HepG2 (cell line): ENCODE measurements around the gene DYNLT2B. TPM values are rescaled to one million over a fixed set of nuclear protein-coding genes. Genes with fewer than 3 reads are reported as not detected.

Experiments used
- ATAC-seq: fragments of 200-7000 bp; cut with Tn5 transposase; 3 replicates; pipeline ENCODE4 v1.9.1; 2020; ENCODE audit warnings: mild to moderate bottlenecking, moderate library complexity
- BruUV-seq: library from RNA; stranded (reverse); fragments of 400-500 nt; replicated peaks from 2 replicates; lab custom pipeline; 2021; lab: Mats Ljungman, UMichigan
- CTCF ChIA-PET: fragments of 300-600 bp; formaldehyde crosslinking; extraction: SDS; loops from one replicate; lab custom pipeline; 2021; ENCODE audit warnings: low total read pairs, inconsistent platforms, low intra/inter-chr PET ratio; lab: Yijun Ruan, JAX
- POLR2A ChIA-PET: fragments of 350-600 bp; sonication (Branson Sonifier 250); formaldehyde crosslinking; loops from one replicate; lab custom pipeline; 2020; ENCODE audit warnings: antibody characterized with exemption, inconsistent platforms; lab: Yijun Ruan, JAX
- DNase-seq: peaks from one replicate; pipeline ENCODE4 v3.0.0-alpha.2; 2015; ENCODE audit warnings: low spot score
- FAIRE-seq: peaks from 3 replicates; lab custom pipeline; 2011; peaks lifted over from hg19 to GRCh38; lab: Jason Lieb, UNC
- H2AFZ ChIP-seq: one replicate; pipeline ENCODE4 v1.6.1; 2011; ENCODE audit warnings: low read length, inconsistent platforms
- H3K27ac ChIP-seq: fragments of 300-600 bp; 3 replicates; pipeline ENCODE4 v1.8.0; 2011; ENCODE audit warnings: mixed run types, mild to moderate bottlenecking, mixed read lengths, low read length, inconsistent platforms; ENCODE audit not compliant: insufficient read depth; ENCODE audit errors: extremely low read length
- H3K27me3 ChIP-seq, 2 experiments: fragments of 200-600 bp in 1 of 2; 2 replicates in 1 of 2; 3 replicates in 1 of 2; pipeline versions ENCODE4 v1.6.0 to v1.8.0; 2011; ENCODE audit warnings: low read length in 2 of 2, mild to moderate bottlenecking in 2 of 2, moderate library complexity in 2 of 2, inconsistent platforms in 1 of 2; ENCODE audit not compliant: insufficient read depth in 2 of 2, control insufficient read depth in 1 of 2
- H3K36me3 ChIP-seq, 2 experiments: fragments of 200-600 bp in 1 of 2; replicated peaks in 1 of 2; 2 replicates in 1 of 2; 3 replicates in 1 of 2; pipeline versions ENCODE4 v1.5.1 to v1.8.0; 2011; ENCODE audit warnings: low read length in 2 of 2, inconsistent platforms in 1 of 2; ENCODE audit not compliant: insufficient read depth in 2 of 2, control insufficient read depth in 1 of 2
- H3K4me1 ChIP-seq: 2 replicates; pipeline ENCODE4 v1.5.1; 2012; ENCODE audit warnings: low read length, inconsistent platforms; ENCODE audit not compliant: insufficient read depth
- H3K4me2 ChIP-seq: 2 replicates; pipeline ENCODE4 v1.6.0; 2011; ENCODE audit warnings: low read depth, low read length, inconsistent platforms
- H3K4me3 ChIP-seq, 3 experiments: fragments of 200-600 bp in 1 of 3; sonication (generic), shearing (Covaris generic) in 1 of 3; replicated peaks in 1 of 3; 2 replicates each; pipeline ENCODE4 v1.5.1; 2011 to 2016; ENCODE audit warnings: low read length in 3 of 3, inconsistent platforms in 2 of 3, low read depth in 2 of 3, mild to moderate bottlenecking in 2 of 3, control low read depth in 1 of 3, mixed read lengths in 1 of 3; ENCODE audit not compliant: insufficient read depth in 1 of 3
- H3K79me2 ChIP-seq: one replicate; pipeline ENCODE4 v1.6.1; 2011; ENCODE audit warnings: low read length, inconsistent platforms; ENCODE audit not compliant: insufficient read depth
- H3K9ac ChIP-seq: 2 replicates; pipeline ENCODE4 v1.6.0; 2011; ENCODE audit warnings: mild to moderate bottlenecking, low read depth, low read length, inconsistent platforms; ENCODE audit not compliant: insufficient read depth
- H3K9me3 ChIP-seq: 2 replicates; pipeline ENCODE4 v1.5.1; 2012; ENCODE audit warnings: mild to moderate bottlenecking, low read length
- H4K20me1 ChIP-seq: 2 replicates; pipeline ENCODE4 v1.6.0; 2011; ENCODE audit warnings: inconsistent platforms, mild to moderate bottlenecking, low read length, moderate library complexity; ENCODE audit not compliant: insufficient read depth
- AGO2 ChIP-seq: fragments of 200-400 bp; formaldehyde crosslinking; optimal IDR thresholded peaks from 2 replicates; pipeline ENCODE3; 2017; ENCODE audit warnings: mild to moderate bottlenecking, low read depth, low read length, moderate library complexity
- PLRG1 ChIP-seq: fragments of 450-650 bp; conservative IDR thresholded peaks from 2 replicates; pipeline ENCODE4 v1.6.1; 2016
- SOX5 ChIP-seq: IDR thresholded peaks from 2 replicates; pipeline ENCODE4 v1.6.1; 2016; ENCODE audit warnings: borderline replicate concordance
- ZBTB33 ChIP-seq: sonication (generic); formaldehyde crosslinking; IDR thresholded peaks from 2 replicates; pipeline ENCODE4 v1.4.0; 2020; ENCODE audit warnings: missing genetic modification reagents
- ZIK1 ChIP-seq: sonication (generic); formaldehyde crosslinking; IDR thresholded peaks from 2 replicates; pipeline ENCODE4 v1.5.0; 2020; ENCODE audit warnings: mild to moderate bottlenecking, low read depth, missing genetic modification reagents, borderline replicate concordance
- ZNF574 ChIP-seq: sonication (generic); formaldehyde crosslinking; IDR thresholded peaks from 2 replicates; pipeline ENCODE4 v1.4.0; 2020; ENCODE audit warnings: missing genetic modification reagents
- WGBS: methylation state at CpG from one replicate; pipeline ENCODE4 v1.1.6; 2017; ENCODE audit warnings: low lambda C conversion rate; 5-methylcytosine and 5-hydroxymethylcytosine counted together
- in situ Hi-C: cut with HindIII; loops from 2 replicates; pipeline ENCODE4 v1.10.0; 2017; ENCODE audit warnings: low pct_unique_long_range_greater_than_20kb; ENCODE audit not compliant: extremely low pct_ligation_motif_present
- intact Hi-C: fragments of 100-400 bp; cut with micrococcal nuclease; formaldehyde crosslinking; loops from one replicate; pipeline ENCODE4 v1.10.0; 2022; ENCODE audit not compliant: unreplicated experiment
- polyA plus RNA-seq, 8 experiments: library from polyadenylated mRNA; depleted of rRNA in 3 of 8; stranded (reverse) in 7 of 8; unstranded in 1 of 8; fragments of >200 nt; fragmentation: Illumina TruSeq in 4 of 8; extraction: Trizol in 4 of 8; gene quantifications; 2 replicates each; pipeline versions ENCODE4 v1.2.1 to v1.2.3, GENCODE V29; 2011 to 2016; ENCODE audit warnings: low read depth in 4 of 8, missing spikeins in 1 of 8, mixed read lengths in 1 of 8; ENCODE audit not compliant: insufficient read depth in 1 of 8
- total RNA-seq, 5 experiments: library from RNA; depleted of rRNA; stranded (reverse); fragments of >200 nt; fragmentation: Illumina TruSeq; extraction: Trizol; gene quantifications; 2 replicates each; pipeline ENCODE4 v1.2.3, GENCODE V29; 2016; ENCODE audit warnings: low read depth in 1 of 5

DYNLT2B gene
- total and polyA plus RNA-seq, 2 of the 13 experiments (the other 11 are each of a cell fraction or from before 2014, with no cell fraction given), result 4.0 to 7.0 TPM

- peaks cover 9% of the 10 kb centered on the region for H3K4me1 ChIP-seq
- H3K79me2 ChIP-seq, result peaks cover 42% of the 10 kb centered on the region
- FAIRE-seq, result no peak
- H3K4me2 ChIP-seq, result no peak overlapping the region
- H3K4me3 ChIP-seq, result no peak overlapping the region
- CTCF ChIA-PET, result no interaction called here
- H3K27me3 ChIP-seq, result no peaks in the 10 kb centered on the region
- peaks cover 11 to 15% of the 10 kb centered on the region in 2 experiments; a peak in 4 of 5 replicates for H3K36me3 ChIP-seq
- ATAC-seq, result no peak; the same call in 2 of the 3 replicates
- no peak overlapping the region for H2AFZ ChIP-seq
- POLR2A ChIA-PET, result no interaction called here
- 97% methylated on average over 6 of the region's 12 CpGs for WGBS
- intact Hi-C loops (no loop called here), in situ Hi-C loops (no loop called here)
- H3K9me3 ChIP-seq, result no peaks in the 10 kb centered on the region
- H4K20me1 ChIP-seq, result no peaks in the 10 kb centered on the region
- TF ChIP-seq PLRG1, result no peak
- peak; percentile 75; the same call in 1 of the 2 replicates for TF ChIP-seq ZBTB33 (CRISPR knock-in tag)
- no peak for DNase-seq
- H3K27ac ChIP-seq, result no peak overlapping the region
- BruUV-seq, result no TSS peak
- H3K9ac ChIP-seq, result no peak overlapping the region
These were observed 44.4 kb downstream of the DYNLT2B start for GRCh38 chr3:196273655-196274054.

GRCh38 chr3:196272826-196273225 is 45.2 kb downstream of the DYNLT2B start:
- no TSS peak for BruUV-seq
- no peaks in the 10 kb centered on the region for H4K20me1 ChIP-seq
- peaks cover under 1% of the 10 kb centered on the region; the same call in 1 of the 2 replicates for H3K4me1 ChIP-seq
- H3K27me3 ChIP-seq, result no peaks in the 10 kb centered on the region
- no peak for ATAC-seq
- ChIA-PET POLR2A (no interaction called here), CTCF (no interaction called here)
- no peak for DNase-seq
- H3K9ac ChIP-seq, result no peak overlapping the region
- no peak overlapping the region for H3K4me3 ChIP-seq
- H3K27ac ChIP-seq, result no peak overlapping the region
- no peak overlapping the region for H2AFZ ChIP-seq
- intact Hi-C loops, result no loop called here
- no peak for FAIRE-seq
- H3K36me3 ChIP-seq, result peaks cover 11 to 21% of the 10 kb centered on the region in 2 experiments; a peak in 4 of 5 replicates
- WGBS, result 95% methylated on average over 7 of the region's 14 CpGs
- TF ChIP-seq AGO2 (peak; percentile 18), ZIK1 (CRISPR knock-in tag) (no peak), ZNF574 (CRISPR knock-in tag) (no peak), SOX5 (CRISPR knock-in tag) (no peak)
- TF ChIP-seq, all 625 proteins: peak for 1
- in situ Hi-C loops, result no loop called here
- no peak overlapping the region for H3K4me2 ChIP-seq
- no peaks in the 10 kb centered on the region for H3K9me3 ChIP-seq
- peaks cover 34% of the 10 kb centered on the region for H3K79me2 ChIP-seq
